Measurements from ENCODE around the gene SRA1. TPM values are rescaled to one million over a fixed set of nuclear protein-coding genes. Genes with fewer than 3 reads are reported as not detected.

Gene SRA1
- total RNA-seq, 1 experiment from 2014 or later, result 37.8 TPM

DNA sequence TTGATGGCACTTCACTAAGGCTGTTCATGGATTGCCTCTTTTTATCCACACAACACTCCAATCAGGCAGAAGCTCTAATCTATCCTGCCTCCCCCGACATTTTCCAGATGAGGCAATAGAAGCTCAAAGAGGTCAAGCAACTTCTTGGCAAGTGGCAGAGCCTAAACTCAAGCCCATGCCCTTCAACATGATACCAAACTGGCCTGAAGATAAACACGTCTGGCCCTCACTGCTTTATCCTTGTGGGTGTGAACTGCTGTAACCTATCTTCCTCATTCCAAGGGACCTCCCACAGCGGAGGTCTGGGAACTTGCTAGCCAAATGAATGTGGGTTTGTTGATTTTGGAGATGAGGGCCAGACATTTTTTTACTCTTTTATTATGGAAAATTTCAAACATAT lies 16.9 kb upstream of the SRA1 start:
- Mint-ChIP-seq H3K9me3 (no peaks in the 10 kb centered on the region; the same call in 1 of the 2 replicates), H3K27ac (no peak overlapping the region), H3K36me3 (no peaks in the 10 kb centered on the region), H3K4me1 (no peaks in the 10 kb centered on the region), H3K4me3 (no peak overlapping the region), H3K27me3 (ENCODE audit: low read depth) (peaks cover 5% of the 10 kb centered on the region)
- no peak for TF ChIP-seq MXD4 (CRISPR knock-in tag; IDR thresholded peaks at IDR 0.05; ENCODE audit: borderline replicate concordance)
- TF ChIP-seq SOX15 (CRISPR knock-in tag; IDR thresholded peaks at IDR 0.05), result no peak
- no peak for TF ChIP-seq HMGXB4 (CRISPR knock-in tag; IDR thresholded peaks at IDR 0.05)
- TF ChIP-seq JAZF1 (CRISPR knock-in tag; IDR thresholded peaks at IDR 0.05), result no peak
- no peak for TF ChIP-seq EMX1 (CRISPR knock-in tag; IDR thresholded peaks at IDR 0.05)
- TF ChIP-seq JUN (CRISPR knock-in tag; IDR thresholded peaks at IDR 0.05), result no peak
- TF ChIP-seq ETV6 (CRISPR knock-in tag; IDR thresholded peaks at IDR 0.05), result no peak
- TF ChIP-seq FOXP1 (CRISPR knock-in tag; IDR thresholded peaks at IDR 0.05; ENCODE audit: borderline replicate concordance), result no peak
- TF ChIP-seq, protein P1, sequence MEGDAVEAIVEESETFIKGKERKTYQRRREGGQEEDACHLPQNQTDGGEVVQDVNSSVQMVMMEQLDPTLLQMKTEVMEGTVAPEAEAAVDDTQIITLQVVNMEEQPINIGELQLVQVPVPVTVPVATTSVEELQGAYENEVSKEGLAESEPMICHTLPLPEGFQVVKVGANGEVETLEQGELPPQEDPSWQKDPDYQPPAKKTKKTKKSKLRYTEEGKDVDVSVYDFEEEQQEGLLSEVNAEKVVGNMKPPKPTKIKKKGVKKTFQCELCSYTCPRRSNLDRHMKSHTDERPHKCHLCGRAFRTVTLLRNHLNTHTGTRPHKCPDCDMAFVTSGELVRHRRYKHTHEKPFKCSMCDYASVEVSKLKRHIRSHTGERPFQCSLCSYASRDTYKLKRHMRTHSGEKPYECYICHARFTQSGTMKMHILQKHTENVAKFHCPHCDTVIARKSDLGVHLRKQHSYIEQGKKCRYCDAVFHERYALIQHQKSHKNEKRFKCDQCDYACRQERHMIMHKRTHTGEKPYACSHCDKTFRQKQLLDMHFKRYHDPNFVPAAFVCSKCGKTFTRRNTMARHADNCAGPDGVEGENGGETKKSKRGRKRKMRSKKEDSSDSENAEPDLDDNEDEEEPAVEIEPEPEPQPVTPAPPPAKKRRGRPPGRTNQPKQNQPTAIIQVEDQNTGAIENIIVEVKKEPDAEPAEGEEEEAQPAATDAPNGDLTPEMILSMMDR (IDR thresholded peaks at IDR 0.05), result no peak
- TF ChIP-seq AR (CRISPR knock-in tag; IDR thresholded peaks at IDR 0.05), result no peak
- no peak for TF ChIP-seq SMAD4 (CRISPR knock-in tag; IDR thresholded peaks at IDR 0.05)
- TF ChIP-seq IRF2 (CRISPR knock-in tag; IDR thresholded peaks at IDR 0.05; ENCODE audit: borderline replicate concordance, low read depth), result no peak
- no peak for TF ChIP-seq GABPB1 (CRISPR knock-in tag; IDR thresholded peaks at IDR 0.05)
- TF ChIP-seq NR2C2 (CRISPR knock-in tag; IDR thresholded peaks at IDR 0.05), result no peak
- TF ChIP-seq MYBL2 (CRISPR knock-in tag; IDR thresholded peaks at IDR 0.05), result no peak
- no peak for TF ChIP-seq ZNF396 (CRISPR knock-in tag; IDR thresholded peaks at IDR 0.05; ENCODE audit: borderline replicate concordance)
- no peak for TF ChIP-seq ERG (CRISPR knock-in tag; IDR thresholded peaks at IDR 0.05)
- ChIA-PET POLR2A (no interaction called here), CTCF (interaction anchor here (1.8 kb wide), 1 partner anchor 61 kb away, joined by 7 read pairs; no protein-coding TSS in a partner anchor)
- no peak for ATAC-seq
- DNase-seq (ENCODE audit: low spot score), result no peak

- no peaks in the 10 kb centered on the region for H3K4me1 Mint-ChIP-seq
- ChIA-PET CTCF (interaction anchor here (1.8 kb wide), 1 partner anchor 61 kb away, joined by 7 read pairs; no protein-coding TSS in a partner anchor), POLR2A (no interaction called here)
- H3K9me3 Mint-ChIP-seq, result no peaks in the 10 kb centered on the region; the same call in 1 of the 2 replicates
- H3K27ac Mint-ChIP-seq, result no peak overlapping the region
- H3K4me3 Mint-ChIP-seq, result no peak overlapping the region
- no peaks in the 10 kb centered on the region for H3K36me3 Mint-ChIP-seq
- TF ChIP-seq RORB (CRISPR knock-in tag; IDR thresholded peaks at IDR 0.05) (no peak), AR (CRISPR knock-in tag; IDR thresholded peaks at IDR 0.05) (no peak), MXD4 (CRISPR knock-in tag; IDR thresholded peaks at IDR 0.05; ENCODE audit: borderline replicate concordance) (no peak)
- ATAC-seq, result no peak
- H3K27me3 Mint-ChIP-seq (ENCODE audit: low read depth), result peaks cover 5% of the 10 kb centered on the region
- DNase-seq (ENCODE audit: low spot score), result no peak
Measured at GRCh38 chr5:140573683-140574082, 16.4 kb upstream of the SRA1 start.
